ENCODE measurements around the gene RAB40C. TPM values are rescaled to one million over a fixed set of nuclear protein-coding genes. Genes with fewer than 3 reads are reported as not detected.
A peak's percentile ranks its signal among the peaks of the same experiment; 100 is the strongest.

The RAB40C gene
- total and polyA plus RNA-seq, 3 donors from 2014 or later, result 27.6 to 51.2 (median 47.9) TPM

GRCh38 chr16:643050-643368, 53.1 kb downstream of the RAB40C start:
- intact Hi-C loops (cut with DNase I; ENCODE audit: low total_unique reads), result no loop called here
- 76% methylated on average over 13 of the region's 13 CpGs; no CpG with 5 or more reads in 1 of the 2 donors for WGBS, 2 donors
- TF ChIP-seq CTCF (IDR thresholded peaks at IDR 0.05) (no peak), POLR2A (IDR thresholded peaks at IDR 0.05) (no peak)
- Histone ChIP-seq H3K36me3 (ENCODE audit: low read depth, missing control alignments) (no peaks in the 10 kb centered on the region), H3K4me3 (peak overlapping the region in 1 of 2 donors; percentile 72), H3K4me1 (peaks cover 18% of the 10 kb centered on the region), H3K27ac (peak overlapping the region; percentile 72 to 89), H3K9me3 (no peaks in the 10 kb centered on the region), H3K27me3 (no peaks in the 10 kb centered on the region)
- DNase-seq, result no peak

GRCh38 chr16:644556-644955, 54.7 kb downstream of the RAB40C start:
- H3K9me3 ChIP-seq, result no peaks in the 10 kb centered on the region
- 87 to 89% methylated on average over 12 of the region's 12 CpGs for WGBS, 2 donors
- TF ChIP-seq CTCF (IDR thresholded peaks at IDR 0.05) (no peak), POLR2A (IDR thresholded peaks at IDR 0.05) (no peak)
- intact Hi-C loops (cut with DNase I; ENCODE audit: low total_unique reads), result no loop called here
- H3K27ac ChIP-seq, result no peak overlapping the region
- H3K4me1 ChIP-seq, result peaks cover 20% of the 10 kb centered on the region
- H3K36me3 ChIP-seq (ENCODE audit: low read depth, missing control alignments), result no peaks in the 10 kb centered on the region
- H3K27me3 ChIP-seq, result no peaks in the 10 kb centered on the region
- H3K4me3 ChIP-seq, result no peak overlapping the region
- no peak for DNase-seq

GRCh38 chr16:645852-646678, 56.2 kb downstream of the RAB40C start:
- WGBS, 2 donors, result 75 to 79% methylated on average over 14 to 32 of the region's 32 CpGs
- no peaks in the 10 kb centered on the region for H3K36me3 ChIP-seq (ENCODE audit: low read depth, missing control alignments)
- no peaks in the 10 kb centered on the region for H3K9me3 ChIP-seq
- intact Hi-C loops (cut with DNase I; ENCODE audit: low total_unique reads), result no loop called here
- no peaks in the 10 kb centered on the region for H3K27me3 ChIP-seq
- no peak overlapping the region for H3K27ac ChIP-seq
- no peak overlapping the region for H3K4me3 ChIP-seq
- TF ChIP-seq POLR2A (IDR thresholded peaks at IDR 0.05) (no peak), CTCF (IDR thresholded peaks at IDR 0.05) (no peak)
- H3K4me1 ChIP-seq, result peaks cover 28% of the 10 kb centered on the region
- no peak for DNase-seq

- H3K9me3 ChIP-seq, result no peaks in the 10 kb centered on the region
- intact Hi-C loops (cut with DNase I; ENCODE audit: low total_unique reads), result no loop called here
- TF ChIP-seq CTCF (IDR thresholded peaks at IDR 0.05) (no peak), POLR2A (IDR thresholded peaks at IDR 0.05) (no peak)
- H3K27ac ChIP-seq, result no peak overlapping the region
- H3K27me3 ChIP-seq, result no peaks in the 10 kb centered on the region
- H3K4me1 ChIP-seq, result peaks cover 28% of the 10 kb centered on the region
- WGBS, 2 donors, result 82 to 88% methylated on average over 19 to 21 of the region's 22 CpGs
- no peak overlapping the region for H3K4me3 ChIP-seq
- no peaks in the 10 kb centered on the region for H3K36me3 ChIP-seq (ENCODE audit: low read depth, missing control alignments)
- no peak for DNase-seq
Measured at GRCh38 chr16:646679-647172, 56.9 kb downstream of the RAB40C start.
